Cardiac fibroblast (primary cell): ENCODE measurements around the gene NOL4L.

ENCODE experiments used
- DNase-seq, 2 donors: peaks; one replicate each; pipeline versions ENCODE4 v3.0.0 to v3.0.0-alpha.2; 2010; ENCODE audit warnings: low read depth in 2 of 2
- H3K4me3 ChIP-seq, 2 donors: replicated peaks in 1 of 2; 1 replicate in 1 of 2; 2 replicates in 1 of 2; pipeline ENCODE4 v1.5.1; 2011; ENCODE audit warnings: low read depth in 2 of 2, low read length in 2 of 2, mild to moderate bottlenecking in 2 of 2, moderate library complexity in 1 of 2
- TF ChIP-seq, protein P1 (sequence below): IDR thresholded peaks from one replicate; pipeline ENCODE4 v1.5.1; 2011; ENCODE audit warnings: low read depth, mild to moderate bottlenecking, low read length, inconsistent platforms

NOL4L gene

DNA sequence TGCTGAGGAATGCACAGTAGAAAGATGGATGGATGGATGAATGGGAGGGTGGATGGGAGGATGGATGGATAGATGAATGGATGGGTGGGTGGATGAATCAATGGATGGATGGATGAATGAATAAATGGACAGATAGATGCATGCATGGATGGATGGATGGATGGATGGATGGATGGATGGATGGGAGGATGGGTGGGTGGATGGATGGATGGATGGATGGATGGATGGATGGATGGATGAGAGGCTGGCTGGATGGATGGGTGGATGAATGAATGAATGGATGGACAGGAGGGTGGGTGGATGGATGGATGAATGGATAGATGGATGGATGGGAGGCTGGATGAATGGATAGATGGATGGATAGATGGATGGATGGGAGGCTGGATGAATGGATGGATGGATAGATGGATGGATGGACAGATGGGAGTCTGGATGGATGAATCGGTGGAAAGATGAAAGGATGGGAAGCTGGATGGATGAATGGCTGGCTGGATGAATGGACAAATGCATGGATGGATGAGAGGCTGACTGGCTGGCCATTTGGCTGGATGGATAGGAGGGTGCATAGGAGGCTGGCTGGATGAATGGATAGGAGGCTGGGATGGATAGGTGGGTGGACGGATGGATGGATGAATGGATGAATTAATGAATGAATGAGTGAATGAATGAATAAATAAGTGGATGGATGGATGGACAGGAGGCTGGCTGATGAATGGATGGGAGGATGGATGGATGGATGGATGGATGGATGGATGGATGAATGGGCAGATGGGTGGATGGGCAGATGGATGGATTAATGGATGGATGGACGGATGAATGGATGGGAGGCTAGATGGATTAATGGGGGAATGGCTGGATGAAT, 28.3 kb upstream of the NOL4L start:
- TF ChIP-seq, protein P1, sequence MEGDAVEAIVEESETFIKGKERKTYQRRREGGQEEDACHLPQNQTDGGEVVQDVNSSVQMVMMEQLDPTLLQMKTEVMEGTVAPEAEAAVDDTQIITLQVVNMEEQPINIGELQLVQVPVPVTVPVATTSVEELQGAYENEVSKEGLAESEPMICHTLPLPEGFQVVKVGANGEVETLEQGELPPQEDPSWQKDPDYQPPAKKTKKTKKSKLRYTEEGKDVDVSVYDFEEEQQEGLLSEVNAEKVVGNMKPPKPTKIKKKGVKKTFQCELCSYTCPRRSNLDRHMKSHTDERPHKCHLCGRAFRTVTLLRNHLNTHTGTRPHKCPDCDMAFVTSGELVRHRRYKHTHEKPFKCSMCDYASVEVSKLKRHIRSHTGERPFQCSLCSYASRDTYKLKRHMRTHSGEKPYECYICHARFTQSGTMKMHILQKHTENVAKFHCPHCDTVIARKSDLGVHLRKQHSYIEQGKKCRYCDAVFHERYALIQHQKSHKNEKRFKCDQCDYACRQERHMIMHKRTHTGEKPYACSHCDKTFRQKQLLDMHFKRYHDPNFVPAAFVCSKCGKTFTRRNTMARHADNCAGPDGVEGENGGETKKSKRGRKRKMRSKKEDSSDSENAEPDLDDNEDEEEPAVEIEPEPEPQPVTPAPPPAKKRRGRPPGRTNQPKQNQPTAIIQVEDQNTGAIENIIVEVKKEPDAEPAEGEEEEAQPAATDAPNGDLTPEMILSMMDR: no peak
- DNase-seq: no peak
- H3K4me3 ChIP-seq: no peak overlapping the region

DNA sequence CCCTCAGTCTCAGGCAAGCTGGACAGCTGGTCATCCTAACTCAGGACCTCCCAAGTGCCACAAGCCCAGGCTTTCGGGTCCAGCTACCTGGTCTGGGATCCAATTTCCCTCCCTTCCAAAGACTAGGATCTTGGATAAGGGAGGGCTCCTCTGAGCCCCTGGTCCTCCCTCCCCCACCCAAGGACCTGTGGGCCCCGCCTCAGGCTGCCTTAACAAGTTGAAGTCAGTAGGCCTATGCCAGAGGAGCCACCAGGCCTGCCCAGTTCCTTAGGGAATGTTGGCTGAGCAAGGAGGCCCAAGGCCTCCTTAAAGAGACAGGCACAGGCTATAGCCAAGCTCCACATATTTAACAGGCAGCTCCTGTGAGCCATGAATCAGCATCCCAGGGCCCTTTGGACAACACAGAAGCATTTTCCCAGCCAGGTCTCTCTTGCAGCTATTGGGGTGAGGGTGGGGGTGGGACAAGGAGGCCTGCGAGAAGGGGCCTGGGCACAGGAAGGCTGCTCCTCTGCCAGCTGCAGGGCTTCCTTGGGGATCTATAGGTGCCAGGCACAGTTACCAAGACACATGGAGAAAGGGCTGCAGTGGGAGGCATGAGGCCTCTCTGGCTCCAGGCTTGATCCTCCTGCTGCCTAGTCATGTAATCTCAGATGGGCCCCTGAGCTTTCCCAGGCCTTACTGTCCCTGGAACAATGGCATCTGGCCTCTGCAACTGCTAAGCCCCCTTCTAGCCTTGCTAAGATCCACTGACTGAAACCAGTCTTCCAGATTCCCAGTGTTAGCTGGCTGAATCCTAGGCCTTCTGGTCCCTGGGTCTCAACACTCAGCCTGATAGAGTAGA, 27.4 kb upstream of the NOL4L start:
- TF ChIP-seq, protein P1: no peak
- DNase-seq: no peak
- H3K4me3 ChIP-seq: no peak overlapping the region

DNA sequence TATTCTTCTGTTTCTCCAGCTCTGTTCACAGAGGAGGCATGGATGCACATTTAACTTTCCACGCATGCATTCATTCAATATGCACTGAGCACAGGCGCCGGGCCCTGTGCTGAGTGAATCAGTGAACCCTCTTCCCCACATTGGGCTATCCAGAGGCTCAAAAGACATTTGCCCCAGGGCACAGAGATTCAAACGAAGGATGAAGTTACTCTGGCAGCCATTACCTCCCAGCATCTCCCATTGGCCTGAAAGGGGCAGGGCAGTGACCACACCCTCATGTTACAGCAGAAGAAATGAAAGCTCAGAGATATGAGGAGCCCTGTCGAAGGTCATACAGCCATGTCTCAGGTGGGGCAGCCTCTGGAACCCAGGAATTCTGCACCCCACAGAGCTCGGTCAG, 26.7 kb upstream of the NOL4L start:
- DNase-seq: no peak
- TF ChIP-seq, protein P1: no peak
- H3K4me3 ChIP-seq: no peak overlapping the region

DNA sequence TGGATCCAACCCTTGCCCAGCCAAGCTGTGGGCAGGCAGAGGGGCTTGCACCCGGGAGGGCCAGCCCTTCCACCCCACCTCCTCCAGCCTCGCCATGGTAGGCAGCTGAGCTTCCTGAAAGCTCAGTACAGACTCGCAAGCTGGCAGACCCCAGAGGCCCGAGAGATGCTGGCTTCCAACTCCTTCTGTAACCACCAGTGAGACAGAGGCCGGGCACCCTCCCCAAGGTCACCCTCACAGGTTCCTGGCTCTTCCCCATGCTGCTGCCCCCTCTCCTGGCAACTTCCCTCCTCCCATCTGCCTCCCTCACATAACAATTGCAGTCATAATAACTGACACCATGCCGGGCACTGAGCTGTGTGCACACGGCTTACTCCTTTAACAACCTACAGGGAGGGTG, 26.2 kb upstream of the NOL4L start:
- TF ChIP-seq, protein P1: no peak
- no peak for DNase-seq
- no peak overlapping the region for H3K4me3 ChIP-seq

DNA sequence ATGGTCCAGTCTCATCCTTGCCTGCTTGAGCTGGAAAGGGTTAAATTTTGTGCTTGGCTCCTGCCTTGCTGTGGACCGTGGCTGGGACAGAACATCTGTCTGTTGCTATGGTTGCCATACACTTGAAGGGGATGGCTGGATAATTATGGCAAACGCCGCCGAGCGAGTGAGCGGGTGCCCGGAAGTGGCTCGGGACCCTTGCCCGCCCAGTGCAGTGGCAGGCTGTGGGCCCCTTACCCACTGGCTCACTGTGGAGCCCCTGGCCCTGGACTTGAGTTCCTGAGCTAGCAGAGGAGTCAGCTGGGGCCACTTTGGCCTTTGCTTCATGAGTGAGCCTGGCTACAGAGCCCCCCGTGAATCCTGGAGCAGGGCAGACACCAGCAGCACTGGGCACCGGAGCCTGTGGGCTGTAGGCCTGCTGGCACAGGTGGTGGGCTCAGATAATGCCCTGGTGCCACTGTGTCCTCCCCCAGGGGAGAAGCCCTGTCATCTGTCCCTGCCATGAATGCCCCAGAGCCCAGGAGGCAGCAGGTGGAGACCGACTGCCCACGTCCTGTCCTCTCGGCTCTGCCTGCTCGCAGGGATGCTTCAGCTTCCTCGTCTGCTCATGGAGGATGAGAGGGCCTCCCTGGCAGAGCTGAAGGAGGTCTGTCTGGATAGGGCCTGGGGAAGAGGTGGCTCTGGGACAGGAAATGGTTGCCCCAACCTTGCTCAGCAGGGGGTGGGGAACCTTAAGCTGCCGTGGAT, 25.5 kb upstream of the NOL4L start:
- DNase-seq: no peak
- no peak overlapping the region for H3K4me3 ChIP-seq
- TF ChIP-seq, protein P1: no peak

DNA sequence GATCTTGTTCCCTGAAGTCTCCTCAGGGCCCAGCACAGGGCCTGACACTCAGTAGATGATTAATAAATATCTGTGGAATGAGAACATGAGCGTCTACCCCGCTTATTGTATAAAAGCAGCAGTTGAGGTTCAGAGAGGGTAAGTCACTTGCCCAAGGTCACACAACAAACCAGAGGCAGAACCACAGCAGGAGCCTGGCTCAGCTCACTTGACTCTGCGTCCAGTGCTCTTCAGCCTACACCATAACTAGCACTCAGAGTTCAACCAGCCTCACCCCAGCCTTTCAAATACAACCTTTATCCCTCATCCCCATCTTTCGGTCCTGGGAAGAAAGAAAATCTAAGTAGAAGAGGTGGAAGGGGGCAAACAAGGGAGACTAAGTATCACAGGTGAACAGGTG, 24.9 kb upstream of the NOL4L start:
- TF ChIP-seq, protein P1: no peak
- no peak overlapping the region for H3K4me3 ChIP-seq
- no peak for DNase-seq
